ENCODE data around the gene TMED10. TPM values are rescaled to one million over a fixed set of nuclear protein-coding genes. Genes with fewer than 3 reads are reported as not detected.
"Not testable (repeated sequence)": the region's sequence is repeated elsewhere in the genome, so short reads cannot be mapped to it uniquely, and the experiment has no call there.

Gene TMED10
- total RNA-seq, 2 experiments from 2014 or later, result 176 to 184 TPM

DNA sequence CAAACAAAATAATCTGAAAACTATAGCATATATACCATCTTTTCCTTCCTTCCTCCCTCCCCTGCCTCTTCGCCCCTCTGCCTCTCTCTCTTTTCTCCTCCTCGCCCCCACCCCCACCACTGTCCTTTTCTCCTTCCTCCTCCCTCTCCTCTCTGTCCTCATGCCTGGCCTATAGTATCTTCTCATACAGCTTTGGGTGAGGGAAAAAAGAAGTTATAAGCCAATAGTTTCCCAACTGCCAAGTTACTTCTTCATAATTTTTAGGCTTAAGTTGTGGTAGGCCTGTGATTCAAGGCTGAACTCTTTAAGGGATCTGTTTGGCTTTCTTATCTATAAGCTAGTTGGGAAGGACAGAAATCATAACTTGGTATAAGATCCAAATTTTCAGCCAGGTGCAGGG is 9.1 kb downstream of the TMED10 start:
- CTCF ChIA-PET, result interaction anchor here (0.7 to 0.9 kb wide), 2 partner anchors 14 to 140 kb away, joined by 3 read pairs; no protein-coding TSS in a partner anchor
- POLR2A ChIA-PET, result no interaction called here

DNA sequence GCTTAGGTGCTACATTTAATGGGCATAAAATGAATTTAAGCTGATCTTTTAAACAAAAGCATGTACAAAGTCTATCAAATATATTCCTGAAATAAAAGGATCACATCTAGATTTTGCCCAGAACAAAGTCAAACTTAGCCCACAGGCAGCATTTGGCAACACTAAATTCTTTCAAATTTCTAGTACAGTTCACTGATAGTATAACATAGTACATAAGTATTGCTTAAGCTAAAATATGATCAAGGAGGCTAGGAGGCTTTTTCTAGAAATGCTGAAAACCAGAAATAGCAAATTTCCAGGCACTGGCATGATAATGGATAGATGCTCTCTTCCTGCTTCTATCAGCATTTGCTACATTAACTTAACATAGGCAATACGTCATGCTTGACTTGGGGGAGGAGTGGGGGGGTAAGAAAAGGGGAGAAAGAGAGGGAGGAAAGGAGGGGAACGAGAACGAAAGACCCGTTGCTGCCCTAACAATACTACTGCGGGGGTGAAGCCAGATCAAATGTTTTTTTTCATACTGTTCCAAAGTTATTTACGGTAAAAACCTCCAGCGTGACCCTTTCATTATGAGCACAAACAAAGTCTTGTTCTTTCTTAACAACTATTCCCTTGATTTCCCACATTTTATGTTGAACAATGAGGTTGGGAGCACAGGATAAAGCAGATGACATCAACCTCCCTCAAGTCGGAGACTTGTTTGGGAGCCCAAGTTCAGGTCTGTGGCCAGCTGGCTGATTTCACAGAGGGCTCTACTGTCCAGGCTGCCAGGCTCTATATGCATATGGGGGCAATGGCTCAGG is 10.6 kb downstream of the TMED10 start:
- ChIA-PET CTCF (no interaction called here), POLR2A (no interaction called here)

DNA sequence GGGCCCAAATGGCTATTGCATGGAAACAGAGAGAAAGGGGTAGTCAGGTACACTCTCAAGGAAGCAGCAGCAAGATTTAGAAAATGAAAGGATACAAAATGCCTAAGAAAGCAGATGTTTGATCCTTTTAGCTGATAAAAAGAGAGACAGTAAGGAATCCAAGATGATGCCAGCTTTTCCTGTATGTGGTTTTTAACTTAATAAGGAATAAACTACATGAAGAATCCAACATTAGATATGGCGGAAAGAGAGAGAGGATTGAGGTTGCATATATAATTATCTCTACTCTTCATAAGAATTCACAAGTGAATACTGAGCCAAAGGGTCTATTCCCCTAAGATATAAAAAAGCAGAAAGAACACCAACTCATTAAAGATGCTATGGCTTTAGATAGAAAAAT is 11.6 kb downstream of the TMED10 start:
- POLR2A ChIA-PET, result no interaction called here
- CTCF ChIA-PET, result interaction anchor here (0.5 kb wide), 1 partner anchor 27 kb away, joined by 7 read pairs; no protein-coding TSS in a partner anchor

DNA sequence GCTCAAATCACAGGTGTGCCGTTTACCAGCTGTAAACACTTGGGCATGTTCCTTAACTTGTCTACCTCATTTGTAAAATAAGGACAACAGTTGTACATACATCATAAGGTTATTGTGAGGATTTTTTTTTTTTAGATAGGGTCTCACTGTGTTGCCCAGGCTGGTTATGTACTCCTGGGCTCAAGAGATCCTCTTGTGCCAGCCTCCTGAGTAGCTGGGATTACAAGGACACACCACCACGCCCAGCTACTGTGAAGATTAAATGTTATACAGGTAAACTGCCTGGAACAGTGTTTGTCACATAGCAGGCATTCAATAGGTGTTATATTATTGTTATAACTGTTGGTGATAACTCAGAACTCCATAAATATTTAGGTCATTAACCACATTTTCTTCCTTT is 12.7 kb downstream of the TMED10 start:
- ChIA-PET POLR2A (no interaction called here), CTCF (no interaction called here)

DNA sequence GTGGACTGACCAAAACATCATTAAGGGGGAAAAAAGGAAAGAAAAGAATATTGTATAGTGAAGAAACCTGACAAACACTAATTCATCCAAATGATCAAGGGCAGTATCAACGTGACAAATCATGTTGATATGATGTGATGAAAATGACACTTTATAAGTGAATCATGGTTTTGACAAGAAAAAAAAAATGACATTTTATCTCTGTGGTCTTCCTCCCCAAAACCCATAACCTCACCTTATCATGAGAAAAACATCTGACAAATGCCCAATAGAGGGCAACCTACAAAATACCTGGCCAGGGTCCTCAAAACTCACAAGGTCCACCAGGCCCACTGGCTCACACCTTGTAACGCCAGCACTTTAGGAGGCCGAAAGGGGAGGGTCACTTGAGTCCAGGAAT is 13.8 kb downstream of the TMED10 start:
- POLR2A ChIA-PET, result no interaction called here
- CTCF ChIA-PET, result interaction anchor here (0.7 kb wide), 2 partner anchors 33 to 137 kb away, joined by 3 to 4 read pairs; no protein-coding TSS in a partner anchor

DNA sequence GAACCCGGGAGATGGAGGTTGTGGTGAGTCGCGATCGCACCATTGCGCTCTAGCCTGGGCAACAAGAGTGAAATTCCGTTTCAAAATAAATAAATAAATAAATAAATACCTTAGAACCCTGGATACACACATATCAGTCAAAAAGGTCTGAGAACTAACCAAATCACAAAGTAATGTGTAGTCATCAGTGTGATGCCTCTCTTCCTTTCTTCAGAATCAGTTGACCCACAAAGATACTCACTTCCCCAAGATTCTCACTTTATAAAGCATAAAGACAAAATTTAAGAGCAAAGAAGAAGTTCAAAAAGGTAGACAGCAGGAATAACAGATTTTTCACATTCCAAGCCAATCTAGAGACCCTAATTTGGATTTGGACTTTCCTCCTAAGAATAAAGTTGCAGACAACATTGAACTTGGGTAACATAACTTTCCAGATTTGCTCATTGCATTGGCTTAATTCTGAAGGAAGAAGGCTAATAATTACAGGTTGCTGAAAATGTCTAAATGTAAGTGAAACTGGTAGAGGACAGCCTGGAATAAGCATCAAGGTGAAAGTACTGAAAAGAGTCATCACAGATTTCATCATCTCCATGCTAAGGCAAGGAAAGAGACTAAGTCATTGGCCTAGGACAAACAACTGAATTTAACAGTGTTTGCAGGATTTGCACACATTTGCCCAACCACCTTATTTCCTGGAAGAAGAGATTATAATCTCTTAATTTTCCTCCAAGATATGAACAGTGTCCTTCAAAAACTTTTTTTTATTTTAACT is 17.4 kb downstream of the TMED10 start:
- CTCF ChIA-PET, result no interaction called here
- POLR2A ChIA-PET, result no interaction called here

DNA sequence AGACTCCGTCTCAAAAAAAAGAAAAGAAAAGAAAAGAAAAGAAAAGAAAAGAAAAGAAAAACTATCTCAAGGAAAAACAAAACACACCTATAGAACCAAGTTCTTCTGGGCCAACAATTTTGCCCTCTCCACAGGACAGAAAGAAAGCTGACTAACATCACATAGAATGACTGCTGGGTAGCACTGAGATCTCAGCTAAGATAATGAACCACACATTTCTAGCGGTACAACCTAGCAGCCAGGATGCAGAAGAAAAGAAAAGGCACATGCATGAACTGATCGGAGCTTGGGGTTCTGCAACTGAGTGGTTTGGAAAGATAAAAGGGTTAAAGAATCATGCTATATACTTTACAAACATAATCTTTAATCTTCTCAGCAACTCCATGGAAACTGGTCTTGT is 19.5 kb downstream of the TMED10 start:
- ChIA-PET POLR2A (no interaction called here), CTCF (no interaction called here)

DNA sequence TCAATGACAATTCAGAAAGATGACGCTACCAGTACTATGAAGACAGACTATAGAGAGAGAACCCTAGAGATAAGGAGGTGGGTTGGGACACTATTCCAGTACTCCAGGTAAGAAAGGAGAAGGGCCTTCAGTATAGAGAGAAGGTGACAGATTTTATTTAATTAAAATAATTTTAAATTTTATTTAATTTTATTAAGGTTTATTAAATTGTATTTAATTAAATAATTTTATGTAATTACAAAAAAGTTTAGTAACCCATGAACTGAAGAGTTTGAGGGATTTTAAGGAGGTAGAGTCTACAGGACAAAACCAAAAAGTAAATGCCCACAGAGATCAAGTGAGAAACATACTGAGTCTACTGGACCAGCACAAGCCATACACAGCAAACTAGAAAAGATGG is 20.3 kb downstream of the TMED10 start:
- CTCF ChIA-PET, result interaction anchor here (0.7 kb wide), 1 partner anchor 146 kb away, joined by 3 read pairs; no protein-coding TSS in a partner anchor
- POLR2A ChIA-PET, result no interaction called here

DNA sequence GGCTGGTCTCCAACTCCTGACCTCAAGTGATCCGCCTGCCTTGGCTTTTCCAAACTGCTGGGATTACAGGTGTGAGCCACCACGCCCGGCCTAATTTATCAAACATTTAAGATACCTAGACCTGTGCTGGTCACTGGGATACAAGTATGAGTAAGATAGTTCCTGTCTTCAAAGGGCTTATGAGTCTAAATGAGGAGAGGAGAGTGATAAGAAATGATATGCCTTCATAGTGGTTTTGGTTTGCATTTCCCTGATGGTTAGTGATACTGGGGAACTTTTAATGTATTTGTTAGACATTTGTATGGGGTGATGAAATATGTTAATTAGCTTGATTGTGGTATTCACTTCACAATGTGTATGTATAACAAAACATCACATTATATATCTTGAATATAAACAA is 21.2 kb downstream of the TMED10 start:
- ChIA-PET POLR2A (no interaction called here), CTCF (no interaction called here)

DNA sequence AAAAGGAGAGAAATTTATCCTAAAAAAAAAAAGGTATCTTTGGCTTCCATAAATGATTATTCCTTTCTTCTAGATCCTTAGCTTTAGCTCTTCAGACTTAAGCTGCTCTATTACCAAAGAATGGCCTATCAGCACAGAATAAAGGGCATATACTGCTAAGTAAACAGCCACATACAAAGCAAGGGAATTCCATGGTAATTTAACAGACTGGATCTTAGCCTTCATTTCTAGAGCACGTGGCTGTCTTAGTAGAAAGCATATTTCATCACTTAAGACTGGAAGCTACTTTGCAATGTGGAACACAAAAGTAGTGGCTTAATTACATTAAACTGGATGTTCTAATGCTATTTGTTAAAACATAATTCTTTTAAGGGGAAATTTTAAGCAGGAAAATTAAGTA is 23.1 kb downstream of the TMED10 start:
- ChIA-PET POLR2A (no interaction called here), CTCF (interaction anchor here (1.5 kb wide), 1 partner anchor 22 kb away, joined by 4 read pairs; no protein-coding TSS in a partner anchor)

DNA sequence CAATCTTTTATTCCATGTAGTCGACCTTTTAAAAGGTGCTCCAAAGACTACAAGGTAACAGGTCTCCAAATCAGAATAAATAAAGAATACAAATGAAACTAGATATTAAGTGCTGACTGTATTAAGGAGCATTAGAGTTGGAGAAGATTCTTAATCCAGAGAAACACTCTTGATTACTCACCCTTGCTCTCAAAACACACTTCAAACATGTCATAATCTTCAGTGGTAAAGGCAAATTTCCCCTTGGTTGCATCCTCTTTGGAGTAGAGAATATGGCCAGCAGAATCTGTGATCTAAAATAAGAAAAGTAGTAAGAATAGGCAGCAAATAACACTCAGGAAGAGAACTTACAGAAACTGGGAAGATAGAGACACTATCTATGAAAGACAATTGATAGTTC is 24.6 kb downstream of the TMED10 start:
- CTCF ChIA-PET, result no interaction called here
- POLR2A ChIA-PET, result no interaction called here

DNA sequence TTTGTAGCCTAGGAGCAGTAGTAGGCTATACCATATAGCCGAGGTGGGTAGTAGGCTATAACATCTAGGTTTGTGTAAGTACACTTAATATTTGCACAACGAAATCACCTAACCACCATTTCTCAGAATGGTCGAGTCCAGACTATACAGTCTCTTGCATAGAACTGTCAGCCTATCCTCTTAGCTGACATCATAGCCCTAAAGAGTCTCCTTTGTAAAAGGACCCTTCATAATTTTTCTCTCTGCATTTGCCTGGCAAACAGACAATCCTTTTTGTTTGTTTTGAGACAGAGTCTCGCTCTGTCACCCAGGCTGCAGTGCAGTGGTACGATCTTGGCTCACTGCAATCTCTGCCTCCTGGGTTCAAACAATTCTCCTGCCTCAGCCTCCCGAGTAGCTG is 25.8 kb downstream of the TMED10 start:
- POLR2A ChIA-PET, CTCF ChIA-PET: not testable (repeated sequence)

DNA sequence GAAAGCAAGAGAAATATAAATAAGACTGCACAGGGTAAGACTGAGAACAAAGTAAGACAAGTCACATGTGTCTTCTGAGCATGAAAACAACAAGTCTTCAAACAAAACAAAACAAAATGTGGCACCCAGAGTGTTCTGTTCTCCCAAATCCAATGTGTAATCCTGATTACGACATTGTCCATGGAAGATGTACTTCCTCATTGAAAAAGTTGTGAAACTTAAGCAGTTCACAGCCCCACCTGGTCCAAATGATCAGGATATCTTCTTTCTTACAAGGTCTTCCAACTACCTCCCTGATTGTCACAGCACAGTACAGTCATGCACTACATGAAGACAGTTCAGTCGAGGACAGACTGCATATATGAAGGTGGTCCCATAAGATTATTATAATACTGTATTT is 26.3 kb downstream of the TMED10 start:
- ChIA-PET CTCF (no interaction called here), POLR2A (no interaction called here)

DNA sequence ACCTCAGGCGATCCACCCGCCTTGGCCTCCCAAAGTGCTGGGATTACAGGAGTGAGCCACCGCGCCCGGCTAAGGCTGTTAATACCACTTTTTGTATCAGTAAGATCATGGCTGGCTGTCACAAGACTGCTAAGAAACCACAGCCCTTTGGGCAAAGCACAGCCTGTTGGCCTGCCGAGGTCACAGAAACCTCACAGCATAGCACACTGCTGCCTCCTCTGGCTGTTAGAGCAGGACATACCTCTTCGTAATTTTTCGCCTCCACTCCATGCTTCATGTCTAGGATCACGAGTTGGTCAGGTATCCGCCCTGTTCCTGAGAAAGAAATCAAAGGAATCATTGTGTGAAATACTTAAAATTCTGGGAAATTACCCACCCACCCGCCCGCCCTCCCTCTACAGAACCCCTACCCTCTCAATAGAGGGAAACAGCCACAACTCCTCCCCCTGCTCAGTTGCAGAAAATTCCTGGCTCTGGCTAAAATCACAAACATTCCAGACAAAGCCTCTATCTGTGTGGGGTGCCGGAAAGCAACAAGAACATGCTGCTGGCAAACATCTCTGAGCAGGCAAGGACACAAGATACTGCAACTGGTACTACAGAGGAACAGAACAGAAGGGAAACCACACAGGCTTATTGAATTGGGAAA is 28.9 kb downstream of the TMED10 start:
- ChIA-PET POLR2A (no interaction called here), CTCF (no interaction called here)

DNA sequence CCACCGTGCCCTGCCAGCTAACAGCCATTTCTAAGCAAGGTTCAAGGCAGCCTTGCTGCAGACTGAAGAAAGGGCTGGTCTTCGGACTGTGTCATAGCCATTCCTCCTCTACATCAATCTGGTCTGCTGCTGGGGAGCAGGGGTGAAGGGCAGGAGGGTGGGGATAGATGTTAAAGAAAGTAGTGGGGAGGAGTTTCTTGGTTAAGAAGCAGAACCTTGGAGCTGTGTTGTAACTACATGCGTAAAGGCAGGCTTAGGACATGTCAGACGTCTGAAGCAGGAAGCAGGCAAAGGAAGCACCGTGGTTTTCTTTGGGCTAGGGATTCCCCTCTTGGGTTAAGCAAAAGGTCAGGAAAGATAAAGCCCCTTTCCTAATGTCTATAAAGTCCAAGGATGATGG is 31.5 kb downstream of the TMED10 start:
- ChIA-PET CTCF (interaction anchor here (0.6 to 1.1 kb wide), 2 partner anchors 9 to 150 kb away, joined by 3 to 4 read pairs; no protein-coding TSS in a partner anchor), POLR2A (no interaction called here)

DNA sequence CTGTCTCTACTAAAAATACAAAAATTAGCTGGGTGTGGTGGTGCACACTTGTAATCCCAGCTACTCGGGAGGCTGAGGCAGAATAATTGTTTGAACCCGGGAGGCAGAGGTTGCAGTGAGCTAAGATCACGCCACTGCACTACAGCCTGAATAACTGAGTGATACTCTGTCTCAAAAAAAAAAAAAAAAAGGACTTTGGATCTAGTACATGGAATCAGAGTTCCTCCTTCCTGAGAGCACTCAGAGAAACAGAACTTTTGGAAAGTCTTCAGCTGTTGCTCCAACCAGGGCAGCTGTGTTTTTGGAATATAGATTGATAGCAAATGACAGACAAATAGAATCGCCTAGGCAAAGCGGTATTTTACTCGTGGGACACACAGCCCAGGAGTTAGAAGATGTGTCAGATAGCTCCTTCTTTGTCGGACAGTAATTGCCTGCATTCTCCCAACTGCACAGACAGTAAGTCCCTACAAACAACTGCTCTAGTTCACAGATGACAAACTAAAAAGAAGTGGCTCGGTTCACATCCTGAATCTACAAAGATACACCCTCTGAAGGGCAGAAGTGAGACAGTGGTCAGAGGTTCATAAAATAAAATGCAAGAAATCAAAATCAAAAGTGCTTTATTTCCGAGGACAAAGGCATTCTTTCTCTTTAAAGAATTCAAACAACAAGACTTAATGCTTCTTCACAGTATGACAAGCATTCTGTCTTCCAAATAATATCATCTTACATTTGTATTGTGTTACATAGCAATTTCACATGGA is 32.5 kb downstream of the TMED10 start:
- ChIA-PET CTCF (interaction anchor here (1.1 to 1.2 kb wide), 2 partner anchors 151 to 154 kb away, joined by 4 to 8 read pairs; no protein-coding TSS in a partner anchor), POLR2A (no interaction called here)

DNA sequence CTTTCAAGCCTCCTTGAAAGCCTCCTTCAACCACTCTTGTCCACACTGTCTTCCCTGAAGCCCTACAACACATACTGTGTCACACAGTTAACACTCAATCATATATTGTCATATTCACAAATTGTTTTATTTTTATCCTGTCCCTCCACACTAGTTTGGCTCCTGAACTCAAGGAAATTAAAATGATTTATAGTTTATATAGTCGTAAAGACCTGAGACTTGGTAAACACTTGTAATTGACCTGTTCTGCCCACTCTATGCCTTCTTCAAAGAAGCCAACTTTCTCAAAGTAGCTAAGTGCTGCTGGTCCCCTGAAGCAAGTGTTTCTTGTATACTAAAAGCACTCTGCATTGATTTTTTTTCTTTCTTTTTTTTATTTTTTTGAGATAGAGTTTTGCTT is 33.9 kb downstream of the TMED10 start:
- CTCF ChIA-PET, result interaction anchor here (1.8 kb wide), 1 partner anchor 160 kb away, joined by 5 read pairs; no protein-coding TSS in a partner anchor
- POLR2A ChIA-PET, result no interaction called here

DNA sequence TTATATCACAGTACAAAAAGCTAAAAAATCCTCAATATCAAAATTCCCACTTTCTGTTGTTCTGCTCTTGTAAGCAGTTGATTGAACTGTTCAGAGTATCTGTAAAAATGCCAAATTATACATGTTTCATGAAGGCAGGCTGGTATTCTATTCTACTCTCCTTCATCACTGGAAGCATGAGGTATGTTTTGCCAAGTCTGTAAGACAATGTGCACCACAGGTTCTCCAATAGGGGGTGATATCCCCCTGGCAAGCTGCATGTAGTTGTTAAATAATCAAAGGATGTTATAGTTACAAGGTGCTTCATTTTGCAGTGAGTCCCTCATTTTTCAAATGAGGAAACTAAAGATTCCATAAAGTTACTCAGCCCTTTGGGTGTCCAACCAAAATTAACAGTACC is 34.4 kb downstream of the TMED10 start:
- CTCF ChIA-PET, result interaction anchor here (1.0 to 1.8 kb wide), 2 partner anchors 84 to 160 kb away, joined by 3 to 5 read pairs; no protein-coding TSS in a partner anchor

DNA sequence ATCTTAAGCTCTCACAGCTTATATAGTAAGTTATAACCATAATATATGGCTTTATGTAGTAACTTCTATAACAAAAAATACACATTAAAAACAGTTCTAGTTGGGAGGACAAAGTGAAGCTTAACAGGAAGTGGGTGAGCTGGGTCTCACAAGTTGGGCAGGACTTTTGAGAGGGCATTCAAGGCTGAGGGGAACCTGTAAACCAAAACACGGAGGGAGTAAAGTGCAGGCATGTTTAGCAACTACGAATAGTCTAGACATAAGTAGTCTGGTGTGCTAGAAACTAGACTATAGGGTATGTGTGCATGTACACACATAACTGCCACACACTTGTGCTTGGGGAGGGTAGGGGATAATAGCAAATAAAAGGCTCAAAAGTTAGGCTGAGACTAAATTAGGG is 35.4 kb downstream of the TMED10 start:
- ChIA-PET CTCF (interaction anchor here (1.0 to 1.2 kb wide), 2 partner anchors 85 to 347 kb away, joined by 3 read pairs; no protein-coding TSS in a partner anchor), POLR2A (no interaction called here)

More for the DNA sequence above, 34.4 kb downstream of the TMED10 start:
- POLR2A ChIA-PET, result no interaction called here
